Measurements from ENCODE around the gene STMN3. TPM values are rescaled to one million over a fixed set of nuclear protein-coding genes. Genes with fewer than 3 reads are reported as not detected.
A peak's percentile ranks its signal among the peaks of the same experiment; 100 is the strongest.

The STMN3 gene
- total and polyA plus RNA-seq, 7 donors: 1.8 to 25.2 (median 19.9) TPM

DNA sequence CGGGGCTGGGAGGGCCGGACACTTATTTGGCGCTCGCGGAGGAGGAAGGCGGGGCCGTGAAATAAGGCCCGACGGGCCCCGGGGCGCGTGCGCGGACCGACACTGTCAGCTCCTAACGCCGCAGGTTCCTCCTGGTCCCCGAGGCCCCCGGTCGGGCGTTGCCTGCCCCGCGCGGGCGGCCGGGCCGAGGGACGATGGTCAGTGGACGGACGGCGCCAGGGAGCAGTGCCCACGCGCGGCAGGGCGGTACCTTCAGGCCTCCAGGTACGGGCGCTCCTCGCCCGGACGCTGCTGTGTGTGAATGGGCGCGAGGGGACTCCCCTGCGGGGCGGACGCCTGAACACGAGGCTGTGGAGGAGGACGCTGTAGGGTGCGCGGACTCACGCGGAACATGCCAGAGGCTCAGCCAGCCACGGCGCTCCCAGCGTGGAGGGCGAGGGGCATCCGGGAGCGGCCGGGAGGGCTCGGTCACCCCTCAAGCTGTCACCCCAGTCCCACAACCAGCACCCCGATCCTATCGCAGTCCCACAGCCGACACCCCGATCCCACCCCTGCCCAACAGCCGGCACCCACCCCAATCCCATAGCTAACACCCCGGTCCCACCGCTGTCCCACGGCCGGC, 26.0 kb downstream of the STMN3 start:
- Histone ChIP-seq H3K9me3 (no peaks in the 10 kb centered on the region), H3K36me3 (no peaks in the 10 kb centered on the region), H3K4me3 (peak overlapping the region; percentile 79 to 98 (median 90)), H3K4me1 (peaks cover 0 to 37% (median 21%) of the 10 kb centered on the region in 4 donors), H3K27me3 (no peaks in the 10 kb centered on the region), H3K27ac (peak overlapping the region; percentile 95 to 99 (median 96))
- DNase-seq: peak; percentile 98
- intact Hi-C loops (cut with DNase I): loop anchor here (2.0 kb wide), 3 partner anchors 28 to 114 kb away; partner anchors contain the start of gene HELZ2
- TF ChIP-seq POLR2A (IDR thresholded peaks at IDR 0.05): peak; percentile 36 to 56
- peak; percentile 24 to 81 (median 74) for TF ChIP-seq POLR2AphosphoS5 (IDR thresholded peaks at IDR 0.05)
- peak in 1 of 4 donors; percentile 5 for TF ChIP-seq EP300 (IDR thresholded peaks at IDR 0.05)
- TF ChIP-seq, protein P1, sequence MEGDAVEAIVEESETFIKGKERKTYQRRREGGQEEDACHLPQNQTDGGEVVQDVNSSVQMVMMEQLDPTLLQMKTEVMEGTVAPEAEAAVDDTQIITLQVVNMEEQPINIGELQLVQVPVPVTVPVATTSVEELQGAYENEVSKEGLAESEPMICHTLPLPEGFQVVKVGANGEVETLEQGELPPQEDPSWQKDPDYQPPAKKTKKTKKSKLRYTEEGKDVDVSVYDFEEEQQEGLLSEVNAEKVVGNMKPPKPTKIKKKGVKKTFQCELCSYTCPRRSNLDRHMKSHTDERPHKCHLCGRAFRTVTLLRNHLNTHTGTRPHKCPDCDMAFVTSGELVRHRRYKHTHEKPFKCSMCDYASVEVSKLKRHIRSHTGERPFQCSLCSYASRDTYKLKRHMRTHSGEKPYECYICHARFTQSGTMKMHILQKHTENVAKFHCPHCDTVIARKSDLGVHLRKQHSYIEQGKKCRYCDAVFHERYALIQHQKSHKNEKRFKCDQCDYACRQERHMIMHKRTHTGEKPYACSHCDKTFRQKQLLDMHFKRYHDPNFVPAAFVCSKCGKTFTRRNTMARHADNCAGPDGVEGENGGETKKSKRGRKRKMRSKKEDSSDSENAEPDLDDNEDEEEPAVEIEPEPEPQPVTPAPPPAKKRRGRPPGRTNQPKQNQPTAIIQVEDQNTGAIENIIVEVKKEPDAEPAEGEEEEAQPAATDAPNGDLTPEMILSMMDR (IDR thresholded peaks at IDR 0.05): no peak
- WGBS, 2 donors: 0% methylated on average over 68 of the region's 68 CpGs

DNA sequence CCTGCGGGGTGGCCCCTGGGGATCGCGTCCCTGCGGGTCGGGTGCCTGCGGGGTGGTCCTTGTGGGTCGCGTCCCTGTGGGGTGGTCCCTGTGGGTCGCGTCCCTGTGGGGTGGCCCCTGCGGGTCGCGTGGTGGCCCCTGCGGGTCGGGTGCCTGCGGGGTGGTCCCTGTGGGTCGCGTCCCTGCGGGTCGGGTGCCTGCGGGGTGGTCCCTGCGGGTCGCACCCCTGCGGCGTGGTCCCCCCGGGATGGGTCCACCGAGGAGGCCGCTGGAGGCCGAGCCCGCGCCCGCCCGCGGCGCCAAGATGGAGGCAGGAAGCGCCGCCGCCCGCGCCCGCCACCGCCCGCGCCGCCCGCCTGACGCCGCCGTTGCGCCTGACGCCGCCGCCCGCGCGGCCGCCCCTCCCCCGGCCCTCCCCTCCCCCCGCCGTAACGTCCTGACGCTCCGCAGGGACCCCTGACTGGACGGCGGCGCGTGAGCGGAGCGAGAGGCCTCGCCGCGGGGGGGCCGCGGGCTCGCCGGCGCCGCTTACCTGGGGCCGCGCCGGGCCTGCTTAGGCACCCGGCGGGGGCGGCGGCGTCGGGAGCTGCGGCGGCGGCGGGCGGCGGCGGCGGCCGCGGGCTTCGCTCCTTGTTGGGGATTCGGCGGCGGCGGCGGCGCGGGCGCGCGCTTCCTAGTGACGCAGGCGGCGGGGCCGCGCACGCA, 26.6 kb downstream of the STMN3 start, which contains the start of gene GMEB2:
TSS of gene GMEB2 (minus strand) at position 678 of the 705 bp plus-strand sequence. CDS start 7,704 bp downstream, outside the sequence.
- Histone ChIP-seq H3K9me3 (no peaks in the 10 kb centered on the region), H3K4me3 (peak within 1 kb of the TSS; percentile 88 to 98 (median 90)), H3K36me3 (no peaks in the 10 kb centered on the region), H3K27me3 (no peaks in the 10 kb centered on the region), H3K4me1 (peaks cover 0 to 37% (median 21%) of the 10 kb centered on the region in 4 donors), H3K27ac (peak within 1 kb of the TSS; percentile 95 to 99 (median 96))
- peak; percentile 10 to 16 for TF ChIP-seq POLR2A (IDR thresholded peaks at IDR 0.05)
- no peak for TF ChIP-seq EP300 (IDR thresholded peaks at IDR 0.05)
- TF ChIP-seq, protein P1 (IDR thresholded peaks at IDR 0.05): no peak
- TF ChIP-seq POLR2AphosphoS5 (IDR thresholded peaks at IDR 0.05): peak in 2 of 4 donors; percentile 76 to 77
- intact Hi-C loops (cut with DNase I): loop anchor here (2.0 kb wide), 3 partner anchors 28 to 114 kb away; partner anchors contain the start of gene HELZ2
- WGBS, 2 donors: 0 to 1% methylated on average over 114 of the region's 114 CpGs
- peak; percentile 90 for DNase-seq

DNA sequence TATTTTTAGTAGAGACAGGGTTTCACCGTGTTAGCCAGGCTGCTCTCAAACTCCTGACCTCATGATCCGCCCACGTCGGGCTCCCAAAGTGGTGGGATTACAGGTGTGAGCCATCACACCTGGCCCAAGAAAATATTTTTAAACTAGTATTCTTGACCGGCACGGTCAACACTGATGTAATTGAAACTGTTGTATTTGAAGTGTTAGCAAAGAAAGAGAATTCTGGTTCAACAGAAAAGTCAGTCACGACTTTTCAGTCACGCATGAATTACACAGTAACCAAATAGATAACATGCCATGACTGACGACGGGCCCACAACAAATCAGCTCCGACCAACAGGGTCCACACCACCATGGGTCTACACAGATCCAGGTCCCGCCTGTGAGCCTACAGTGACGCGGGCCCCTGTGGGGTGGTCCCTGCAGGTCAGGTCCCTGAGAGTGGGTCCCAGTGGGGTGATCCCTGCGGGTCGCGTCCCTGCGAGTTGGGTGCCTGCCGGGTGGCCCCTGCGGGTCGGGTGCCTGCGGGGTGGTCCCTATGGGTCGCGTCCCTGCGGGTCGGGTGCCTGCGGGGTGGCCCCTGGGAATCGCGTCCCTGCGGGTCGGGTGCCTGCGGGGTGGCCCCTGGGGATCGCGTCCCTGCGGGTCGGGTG, 27.3 kb downstream of the STMN3 start:
- Histone ChIP-seq H3K27ac (peak overlapping the region; percentile 95 to 99 (median 96)), H3K4me1 (peaks cover 0 to 37% (median 21%) of the 10 kb centered on the region in 4 donors), H3K27me3 (no peaks in the 10 kb centered on the region), H3K9me3 (no peaks in the 10 kb centered on the region), H3K36me3 (no peaks in the 10 kb centered on the region), H3K4me3 (peak overlapping the region; percentile 88 to 98 (median 90))
- no peak for DNase-seq
- intact Hi-C loops (cut with DNase I): loop anchor here (2.0 kb wide), 3 partner anchors 29 to 115 kb away; partner anchors contain the start of gene HELZ2
- no peak for TF ChIP-seq EP300 (IDR thresholded peaks at IDR 0.05)
- TF ChIP-seq, protein P1 (IDR thresholded peaks at IDR 0.05): no peak
- no peak for TF ChIP-seq POLR2A (IDR thresholded peaks at IDR 0.05)
- no peak for TF ChIP-seq POLR2AphosphoS5 (IDR thresholded peaks at IDR 0.05)
- 12 to 16% methylated on average over 36 of the region's 36 CpGs for WGBS, 2 donors

DNA sequence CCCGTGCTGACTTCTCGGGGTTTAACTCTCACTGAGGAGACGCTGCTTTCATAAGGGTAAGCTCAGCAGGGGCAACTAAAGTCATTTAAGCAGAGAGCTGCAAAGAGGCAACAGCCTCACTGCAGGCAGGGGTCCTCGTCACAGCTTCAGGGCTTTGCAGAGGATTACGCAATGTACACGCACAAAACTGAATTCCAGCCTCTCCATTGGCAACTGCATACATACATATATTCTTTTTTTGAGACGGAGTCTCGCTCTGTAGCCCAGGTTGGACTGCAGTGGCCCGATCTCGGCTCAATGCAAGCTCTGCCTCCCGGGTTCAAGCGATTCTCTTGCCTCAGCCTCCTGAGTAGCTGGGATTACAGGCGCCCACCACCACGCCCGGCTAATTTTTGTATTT, 28.7 kb downstream of the STMN3 start:
- intact Hi-C loops (cut with DNase I): no loop called here
- H3K9me3 ChIP-seq: no peaks in the 10 kb centered on the region
- H3K4me3 ChIP-seq: no peak overlapping the region
- WGBS, 2 donors: 90 to 92% methylated on average over 15 of the region's 15 CpGs
- no peaks in the 10 kb centered on the region for H3K36me3 ChIP-seq
- DNase-seq: no peak
- H3K27ac ChIP-seq: no peak overlapping the region
- H3K4me1 ChIP-seq: peaks cover 0 to 37% (median 21%) of the 10 kb centered on the region in 4 donors
- no peaks in the 10 kb centered on the region for H3K27me3 ChIP-seq
- TF ChIP-seq EP300 (IDR thresholded peaks at IDR 0.05) (no peak), POLR2A (IDR thresholded peaks at IDR 0.05) (no peak), POLR2AphosphoS5 (IDR thresholded peaks at IDR 0.05) (no peak)
- TF ChIP-seq, protein P1 (IDR thresholded peaks at IDR 0.05): no peak

Measured in sigmoid colon (tissue), 7 donors.